GM12878 (cell line): ENCODE results near the gene USP12. TPM values are rescaled to one million over a fixed set of nuclear protein-coding genes. Genes with fewer than 3 reads are reported as not detected.
A peak's percentile ranks its signal among the peaks of the same experiment; 100 is the strongest.

ENCODE experiments used
- ATAC-seq: fragments of 200-7000 bp; cut with Tn5 transposase; 3 replicates; pipeline ENCODE4 v1.9.1; 2020; ENCODE audit warnings: mild to moderate bottlenecking, moderate library complexity
- BruUV-seq: library from RNA; stranded (reverse); fragments of 400-500 nt; replicated peaks from 2 replicates; lab custom pipeline; 2021; lab: Mats Ljungman, UMichigan
- CTCF ChIA-PET: fragments of 300-600 bp; sonication (Branson Sonifier 250); formaldehyde crosslinking; extraction: SDS; loops from one replicate; lab custom pipeline; 2021; ENCODE audit warnings: inconsistent platforms; lab: Yijun Ruan, JAX
- POLR2A ChIA-PET: fragments of 350-600 bp; formaldehyde crosslinking; extraction: SDS; loops from one replicate; lab custom pipeline; 2021; ENCODE audit warnings: inconsistent platforms; lab: Charles Lee
- RAD21 ChIA-PET: fragments of 300-600 bp; sonication (Branson Sonifier 250); formaldehyde crosslinking; loops from one replicate; lab custom pipeline; 2023; ENCODE audit warnings: antibody characterized with exemption; ENCODE audit not compliant: unreplicated experiment; lab: Charles Lee
- SMC1A ChIA-PET: fragments of 300-600 bp; sonication (Branson Sonifier 250); formaldehyde crosslinking; loops from one replicate; lab custom pipeline; 2023; ENCODE audit not compliant: unreplicated experiment, uncharacterized antibody; lab: Charles Lee
- DNase-seq: peaks from one replicate; pipeline ENCODE4 v3.0.0-alpha.2; 2011; ENCODE audit warnings: low read depth, low spot score
- FAIRE-seq: peaks from 3 replicates; lab custom pipeline; 2011; peaks lifted over from hg19 to GRCh38; lab: Jason Lieb, UNC
- H2AFZ ChIP-seq: 2 replicates; pipeline ENCODE4 v1.6.0; 2011; ENCODE audit warnings: low read depth, low read length, control low read depth; ENCODE audit not compliant: control insufficient read depth
- H3K27ac ChIP-seq: 2 replicates; pipeline ENCODE4 v1.5.1; 2011; ENCODE audit warnings: control low read depth; ENCODE audit not compliant: control insufficient read depth, insufficient read depth
- H3K27me3 ChIP-seq, 2 experiments: replicated peaks in 1 of 2; 2 replicates each; pipeline versions ENCODE4 v1.6.0 to v1.6.1; 2011; ENCODE audit warnings: low read length in 1 of 2; ENCODE audit not compliant: control insufficient read depth in 2 of 2, insufficient read depth in 2 of 2
- H3K36me3 ChIP-seq, 2 experiments: 2 replicates each; pipeline ENCODE4 v1.5.1; 2011; ENCODE audit warnings: low read length in 1 of 2; ENCODE audit not compliant: control insufficient read depth in 2 of 2, insufficient read depth in 2 of 2
- H3K4me1 ChIP-seq: 2 replicates; pipeline ENCODE4 v1.6.1; 2011; ENCODE audit warnings: mild to moderate bottlenecking, low read length, moderate library complexity, mixed read lengths; ENCODE audit not compliant: control insufficient read depth, insufficient read depth
- H3K4me2 ChIP-seq: 2 replicates; pipeline ENCODE4 v1.6.0; 2011; ENCODE audit warnings: control low read depth; ENCODE audit not compliant: control insufficient read depth, insufficient read depth
- H3K4me3 ChIP-seq: fragments of 200-600 bp; sonication (generic); 2 replicates; pipeline ENCODE4 v1.5.1; 2016
- H3K79me2 ChIP-seq: 2 replicates; pipeline ENCODE4 v1.6.0; 2011; ENCODE audit warnings: low read length; ENCODE audit not compliant: control insufficient read depth, insufficient read depth
- H3K9ac ChIP-seq: 2 replicates; pipeline ENCODE4 v1.8.0; 2011; ENCODE audit warnings: low read length, control low read depth, mixed read lengths; ENCODE audit not compliant: control insufficient read depth, insufficient read depth
- H3K9me3 ChIP-seq: replicated peaks from 3 replicates; pipeline ENCODE4 v1.5.1; 2011; ENCODE audit warnings: mild to moderate bottlenecking, low read length; ENCODE audit not compliant: control insufficient read depth, insufficient read depth
- H4K20me1 ChIP-seq: 2 replicates; pipeline ENCODE4 v1.6.0; 2011; ENCODE audit not compliant: control insufficient read depth, insufficient read depth
- RAD51 ChIP-seq: fragments of 450-650 bp; IDR thresholded peaks from 2 replicates; pipeline ENCODE4 v1.6.1; 2016; ENCODE audit warnings: moderate library complexity, mild to moderate bottlenecking, inconsistent platforms
- RELA ChIP-seq: fragments of 450-650 bp; IDR thresholded peaks from 2 replicates; pipeline ENCODE4 v1.8.0; 2014; ENCODE audit warnings: borderline replicate concordance; ENCODE audit not compliant: partially characterized antibody
- ZNF384 ChIP-seq: IDR thresholded peaks from 2 replicates; pipeline ENCODE4 v1.6.1; 2012; ENCODE audit warnings: low read depth, mild to moderate bottlenecking, low read length, improper control_type of control experiment, borderline replicate concordance
- ZNF622 ChIP-seq: fragments of 450-650 bp; IDR thresholded peaks from 2 replicates; pipeline ENCODE4 v1.6.1; 2017; ENCODE audit warnings: mild to moderate bottlenecking, inconsistent platforms
- WGBS: methylation state at CpG from one replicate; pipeline ENCODE4 v1.1.6; 2016; ENCODE audit warnings: low lambda C conversion rate; ENCODE audit not compliant: insufficient replicate concordance, insufficient coverage; ENCODE audit errors: missing lambda C conversion rate; 5-methylcytosine and 5-hydroxymethylcytosine counted together
- in situ Hi-C: fragments of 300-500 bp; cut with MboI; formaldehyde crosslinking; loops from 9 replicates; pipeline ENCODE4 v1.14.3; 2018; ENCODE audit warnings: mixed read lengths
- intact Hi-C: fragments of 100-400 bp; cut with micrococcal nuclease; formaldehyde crosslinking; loops from one replicate; pipeline ENCODE4 v1.14.2; 2022; ENCODE audit not compliant: unreplicated experiment
- polyA plus RNA-seq, 11 experiments: library from polyadenylated mRNA; depleted of rRNA in 4 of 11; unstranded in 6 of 11; stranded (reverse) in 5 of 11; fragments of >200 nt; fragmentation: Nextera tagmentation in 4 of 11; fragmentation: Illumina TruSeq in 1 of 11; extraction: Ambion mirVana in 4 of 11; extraction: Trizol in 1 of 11; gene quantifications; 1 replicate in 1 of 11; 2 replicates in 10 of 11; pipeline versions ENCODE4 v1.2.1 to v1.2.3, GENCODE V29; 2011 to 2016; ENCODE audit warnings: inconsistent platforms in 2 of 11, missing spikeins in 2 of 11, low read depth in 1 of 11
- total RNA-seq, 4 experiments: library from RNA; depleted of rRNA in 3 of 4; stranded (reverse); fragments of >200 nt in 3 of 4; fragmentation: Illumina TruSeq in 1 of 4; extraction: Trizol in 1 of 4; gene quantifications; 2 replicates each; pipeline versions ENCODE4 v1.2.1 to v1.2.3, GENCODE V29; 2013 to 2021
- TF ChIP-seq, protein P1 (sequence below): fragments of 450-650 bp; IDR thresholded peaks from 2 replicates; pipeline ENCODE4 v1.6.1; 2016; ENCODE audit warnings: mild to moderate bottlenecking
- TF ChIP-seq, protein P2 (sequence below): fragments of 450-650 bp; IDR thresholded peaks from 2 replicates; pipeline ENCODE4 v1.6.1; 2017; ENCODE audit warnings: mild to moderate bottlenecking
- TF ChIP-seq, protein P3 (sequence below): IDR thresholded peaks from 2 replicates; pipeline ENCODE4 v1.6.1; 2012; ENCODE audit warnings: improper control_type of control experiment, low read depth, low read length; ENCODE audit not compliant: insufficient replicate concordance
- TF ChIP-seq, protein P4 (sequence below): fragments of 450-650 bp; IDR thresholded peaks from 2 replicates; pipeline ENCODE4 v1.6.1; 2016; ENCODE audit warnings: mild to moderate bottlenecking, moderate library complexity, borderline replicate concordance

USP12 gene
- total and polyA plus RNA-seq, 10 of the 15 experiments (the other 5 are each of a cell fraction or from before 2014, with no cell fraction given): 3.5 to 32.2 (median 24.6) TPM

DNA sequence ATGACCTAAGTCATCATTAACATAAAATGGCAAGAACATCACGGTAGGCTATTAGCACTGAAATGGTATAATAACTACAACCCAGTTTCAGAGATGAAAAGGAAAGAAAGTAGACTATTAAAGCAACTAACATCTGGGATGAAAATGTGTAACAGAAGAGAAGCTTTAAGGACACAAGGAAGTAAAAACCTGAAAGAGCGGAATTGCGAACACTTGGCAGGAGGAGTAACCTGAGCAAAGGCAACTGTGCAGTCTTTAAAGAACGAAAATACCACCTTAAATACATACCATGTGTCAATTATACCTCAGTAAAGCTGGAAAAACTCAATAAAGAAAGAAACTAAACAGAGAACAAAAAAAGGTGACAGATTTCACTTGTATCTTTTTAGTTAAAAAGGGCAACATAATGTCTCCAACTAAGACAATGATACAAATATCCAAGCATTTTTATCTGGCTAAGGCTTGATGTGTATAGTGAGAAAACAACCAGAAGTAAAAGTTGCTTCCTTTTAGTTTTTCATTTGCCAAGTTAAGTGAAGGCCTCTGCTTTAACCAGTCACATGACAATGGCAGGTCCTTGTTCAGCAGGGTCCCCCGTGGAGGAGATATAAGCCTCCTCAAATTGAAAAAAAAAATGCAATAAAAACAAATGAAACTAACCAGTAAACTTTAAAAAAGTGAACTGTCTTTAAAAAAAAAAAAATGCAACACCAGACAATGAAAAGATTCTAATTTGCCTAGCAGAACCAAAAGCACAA, 11.6 kb downstream of the USP12 start:
- peaks cover 8% of the 10 kb centered on the region for H3K4me1 ChIP-seq
- in situ Hi-C loops: no loop called here
- ATAC-seq (no peak), DNase-seq (no peak), FAIRE-seq (peak; percentile 38)
- no peak overlapping the region for H2AFZ ChIP-seq
- SMC1A ChIA-PET: interaction anchor here (1.3 to 12.1 kb wide), 4 partner anchors 10 to 34 kb away, joined by 4 to 169 read pairs (median 14); no protein-coding TSS in a partner anchor
- peak overlapping the region; percentile 11; the same call in 1 of the 2 replicates for H3K4me3 ChIP-seq
- H3K4me2 ChIP-seq: peak overlapping the region; percentile 69
- no peaks in the 10 kb centered on the region; the same call in 1 of the 3 replicates for H3K9me3 ChIP-seq
- no peaks in the 10 kb centered on the region for H3K36me3 ChIP-seq
- 67% methylated on average over 5 of the region's 5 CpGs for WGBS
- intact Hi-C loops: loop anchor here (10.0 kb wide), 1 partner anchor 195 kb away; no protein-coding TSS in a partner anchor
- CTCF ChIA-PET: interaction anchor here (0.6 to 1.9 kb wide), 5 partner anchors 10 to 614 kb away, joined by 3 to 4 read pairs (median 4); no protein-coding TSS in a partner anchor
- RAD21 ChIA-PET: interaction anchor here (0.8 to 1.1 kb wide), 2 partner anchors 11 to 124 kb away, joined by 3 read pairs; no protein-coding TSS in a partner anchor
- no peaks in the 10 kb centered on the region for H4K20me1 ChIP-seq
- POLR2A ChIA-PET: interaction anchor here (0.6 to 1.7 kb wide), 3 partner anchors 10 to 81 kb away, joined by 3 to 6 read pairs (median 5); no protein-coding TSS in a partner anchor
- H3K27ac ChIP-seq: peak overlapping the region; percentile 54
- peaks cover 92% of the 10 kb centered on the region for H3K79me2 ChIP-seq
- no TSS peak for BruUV-seq
- no peak overlapping the region for H3K9ac ChIP-seq
- no peaks in the 10 kb centered on the region for H3K27me3 ChIP-seq
- TF ChIP-seq RAD51: 0 out of 2 replicates have a peak, but pooled peaks have one; percentile 39
- TF ChIP-seq, protein P1, sequence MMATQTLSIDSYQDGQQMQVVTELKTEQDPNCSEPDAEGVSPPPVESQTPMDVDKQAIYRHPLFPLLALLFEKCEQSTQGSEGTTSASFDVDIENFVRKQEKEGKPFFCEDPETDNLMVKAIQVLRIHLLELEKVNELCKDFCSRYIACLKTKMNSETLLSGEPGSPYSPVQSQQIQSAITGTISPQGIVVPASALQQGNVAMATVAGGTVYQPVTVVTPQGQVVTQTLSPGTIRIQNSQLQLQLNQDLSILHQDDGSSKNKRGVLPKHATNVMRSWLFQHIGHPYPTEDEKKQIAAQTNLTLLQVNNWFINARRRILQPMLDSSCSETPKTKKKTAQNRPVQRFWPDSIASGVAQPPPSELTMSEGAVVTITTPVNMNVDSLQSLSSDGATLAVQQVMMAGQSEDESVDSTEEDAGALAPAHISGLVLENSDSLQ: no peak
- no peak for TF ChIP-seq ZNF622
- TF ChIP-seq, protein P2, sequence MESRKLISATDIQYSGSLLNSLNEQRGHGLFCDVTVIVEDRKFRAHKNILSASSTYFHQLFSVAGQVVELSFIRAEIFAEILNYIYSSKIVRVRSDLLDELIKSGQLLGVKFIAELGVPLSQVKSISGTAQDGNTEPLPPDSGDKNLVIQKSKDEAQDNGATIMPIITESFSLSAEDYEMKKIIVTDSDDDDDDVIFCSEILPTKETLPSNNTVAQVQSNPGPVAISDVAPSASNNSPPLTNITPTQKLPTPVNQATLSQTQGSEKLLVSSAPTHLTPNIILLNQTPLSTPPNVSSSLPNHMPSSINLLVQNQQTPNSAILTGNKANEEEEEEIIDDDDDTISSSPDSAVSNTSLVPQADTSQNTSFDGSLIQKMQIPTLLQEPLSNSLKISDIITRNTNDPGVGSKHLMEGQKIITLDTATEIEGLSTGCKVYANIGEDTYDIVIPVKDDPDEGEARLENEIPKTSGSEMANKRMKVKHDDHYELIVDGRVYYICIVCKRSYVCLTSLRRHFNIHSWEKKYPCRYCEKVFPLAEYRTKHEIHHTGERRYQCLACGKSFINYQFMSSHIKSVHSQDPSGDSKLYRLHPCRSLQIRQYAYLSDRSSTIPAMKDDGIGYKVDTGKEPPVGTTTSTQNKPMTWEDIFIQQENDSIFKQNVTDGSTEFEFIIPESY: no peak
- TF ChIP-seq ZNF384: peak; percentile 67; the same call in 1 of the 2 replicates
- TF ChIP-seq, protein P3, sequence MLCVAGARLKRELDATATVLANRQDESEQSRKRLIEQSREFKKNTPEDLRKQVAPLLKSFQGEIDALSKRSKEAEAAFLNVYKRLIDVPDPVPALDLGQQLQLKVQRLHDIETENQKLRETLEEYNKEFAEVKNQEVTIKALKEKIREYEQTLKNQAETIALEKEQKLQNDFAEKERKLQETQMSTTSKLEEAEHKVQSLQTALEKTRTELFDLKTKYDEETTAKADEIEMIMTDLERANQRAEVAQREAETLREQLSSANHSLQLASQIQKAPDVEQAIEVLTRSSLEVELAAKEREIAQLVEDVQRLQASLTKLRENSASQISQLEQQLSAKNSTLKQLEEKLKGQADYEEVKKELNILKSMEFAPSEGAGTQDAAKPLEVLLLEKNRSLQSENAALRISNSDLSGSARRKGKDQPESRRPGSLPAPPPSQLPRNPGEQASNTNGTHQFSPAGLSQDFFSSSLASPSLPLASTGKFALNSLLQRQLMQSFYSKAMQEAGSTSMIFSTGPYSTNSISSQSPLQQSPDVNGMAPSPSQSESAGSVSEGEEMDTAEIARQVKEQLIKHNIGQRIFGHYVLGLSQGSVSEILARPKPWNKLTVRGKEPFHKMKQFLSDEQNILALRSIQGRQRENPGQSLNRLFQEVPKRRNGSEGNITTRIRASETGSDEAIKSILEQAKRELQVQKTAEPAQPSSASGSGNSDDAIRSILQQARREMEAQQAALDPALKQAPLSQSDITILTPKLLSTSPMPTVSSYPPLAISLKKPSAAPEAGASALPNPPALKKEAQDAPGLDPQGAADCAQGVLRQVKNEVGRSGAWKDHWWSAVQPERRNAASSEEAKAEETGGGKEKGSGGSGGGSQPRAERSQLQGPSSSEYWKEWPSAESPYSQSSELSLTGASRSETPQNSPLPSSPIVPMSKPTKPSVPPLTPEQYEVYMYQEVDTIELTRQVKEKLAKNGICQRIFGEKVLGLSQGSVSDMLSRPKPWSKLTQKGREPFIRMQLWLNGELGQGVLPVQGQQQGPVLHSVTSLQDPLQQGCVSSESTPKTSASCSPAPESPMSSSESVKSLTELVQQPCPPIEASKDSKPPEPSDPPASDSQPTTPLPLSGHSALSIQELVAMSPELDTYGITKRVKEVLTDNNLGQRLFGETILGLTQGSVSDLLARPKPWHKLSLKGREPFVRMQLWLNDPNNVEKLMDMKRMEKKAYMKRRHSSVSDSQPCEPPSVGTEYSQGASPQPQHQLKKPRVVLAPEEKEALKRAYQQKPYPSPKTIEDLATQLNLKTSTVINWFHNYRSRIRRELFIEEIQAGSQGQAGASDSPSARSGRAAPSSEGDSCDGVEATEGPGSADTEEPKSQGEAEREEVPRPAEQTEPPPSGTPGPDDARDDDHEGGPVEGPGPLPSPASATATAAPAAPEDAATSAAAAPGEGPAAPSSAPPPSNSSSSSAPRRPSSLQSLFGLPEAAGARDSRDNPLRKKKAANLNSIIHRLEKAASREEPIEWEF: no peak
- TF ChIP-seq, protein P4, sequence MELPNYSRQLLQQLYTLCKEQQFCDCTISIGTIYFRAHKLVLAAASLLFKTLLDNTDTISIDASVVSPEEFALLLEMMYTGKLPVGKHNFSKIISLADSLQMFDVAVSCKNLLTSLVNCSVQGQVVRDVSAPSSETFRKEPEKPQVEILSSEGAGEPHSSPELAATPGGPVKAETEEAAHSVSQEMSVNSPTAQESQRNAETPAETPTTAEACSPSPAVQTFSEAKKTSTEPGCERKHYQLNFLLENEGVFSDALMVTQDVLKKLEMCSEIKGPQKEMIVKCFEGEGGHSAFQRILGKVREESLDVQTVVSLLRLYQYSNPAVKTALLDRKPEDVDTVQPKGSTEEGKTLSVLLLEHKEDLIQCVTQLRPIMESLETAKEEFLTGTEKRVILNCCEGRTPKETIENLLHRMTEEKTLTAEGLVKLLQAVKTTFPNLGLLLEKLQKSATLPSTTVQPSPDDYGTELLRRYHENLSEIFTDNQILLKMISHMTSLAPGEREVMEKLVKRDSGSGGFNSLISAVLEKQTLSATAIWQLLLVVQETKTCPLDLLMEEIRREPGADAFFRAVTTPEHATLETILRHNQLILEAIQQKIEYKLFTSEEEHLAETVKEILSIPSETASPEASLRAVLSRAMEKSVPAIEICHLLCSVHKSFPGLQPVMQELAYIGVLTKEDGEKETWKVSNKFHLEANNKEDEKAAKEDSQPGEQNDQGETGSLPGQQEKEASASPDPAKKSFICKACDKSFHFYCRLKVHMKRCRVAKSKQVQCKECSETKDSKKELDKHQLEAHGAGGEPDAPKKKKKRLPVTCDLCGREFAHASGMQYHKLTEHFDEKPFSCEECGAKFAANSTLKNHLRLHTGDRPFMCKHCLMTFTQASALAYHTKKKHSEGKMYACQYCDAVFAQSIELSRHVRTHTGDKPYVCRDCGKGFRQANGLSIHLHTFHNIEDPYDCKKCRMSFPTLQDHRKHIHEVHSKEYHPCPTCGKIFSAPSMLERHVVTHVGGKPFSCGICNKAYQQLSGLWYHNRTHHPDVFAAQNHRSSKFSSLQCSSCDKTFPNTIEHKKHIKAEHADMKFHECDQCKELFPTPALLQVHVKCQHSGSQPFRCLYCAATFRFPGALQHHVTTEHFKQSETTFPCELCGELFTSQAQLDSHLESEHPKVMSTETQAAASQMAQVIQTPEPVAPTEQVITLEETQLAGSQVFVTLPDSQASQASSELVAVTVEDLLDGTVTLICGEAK: no peak
- no peak for TF ChIP-seq RELA
